Measurements from ENCODE around the gene GYS2. TPM values are rescaled to one million over a fixed set of nuclear protein-coding genes. Genes with fewer than 3 reads are reported as not detected.

Gene GYS2
- total RNA-seq, 1 experiment from 2014 or later = not detected

DNA sequence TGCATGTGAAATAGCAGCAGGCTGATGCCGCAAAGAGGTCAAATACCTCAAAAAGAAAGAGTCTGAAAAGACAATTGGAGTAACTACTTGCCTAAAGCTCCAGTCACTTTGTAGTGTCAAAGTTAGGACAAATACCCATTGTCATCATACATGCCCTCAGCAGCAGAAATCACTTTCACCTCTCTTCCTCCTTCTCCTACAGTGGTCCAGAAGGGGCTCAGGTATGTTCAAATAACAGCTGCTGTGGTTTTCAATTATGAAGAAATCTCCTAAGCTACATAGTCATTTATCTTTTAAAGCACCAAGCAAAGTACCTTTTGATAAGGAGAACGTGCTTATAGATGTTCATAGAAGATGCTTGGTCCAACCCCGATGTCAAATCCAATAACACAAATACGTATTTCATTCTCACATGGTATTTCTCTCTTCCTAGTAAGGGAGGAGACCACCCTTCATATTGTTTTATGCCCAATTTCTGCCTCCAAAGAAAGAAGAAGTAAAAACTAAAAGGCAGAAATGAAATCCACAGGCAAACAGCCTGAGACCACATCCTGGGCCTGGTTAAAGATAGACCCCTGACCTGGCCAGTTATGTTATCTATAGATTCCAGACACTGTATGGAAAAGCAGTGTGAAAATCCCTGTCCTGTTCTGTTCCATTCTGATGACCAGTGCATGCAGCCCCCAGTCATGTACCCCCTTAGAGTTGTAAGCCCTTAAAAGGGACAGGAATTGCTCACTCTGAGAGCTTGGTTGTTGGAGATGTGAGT, 23.7 kb downstream of the GYS2 start:
- POLR2A ChIA-PET = no interaction called here
- CTCF ChIA-PET = no interaction called here
- intact Hi-C loops (cut with micrococcal nuclease; ENCODE audit: unreplicated experiment) = no loop called here

DNA sequence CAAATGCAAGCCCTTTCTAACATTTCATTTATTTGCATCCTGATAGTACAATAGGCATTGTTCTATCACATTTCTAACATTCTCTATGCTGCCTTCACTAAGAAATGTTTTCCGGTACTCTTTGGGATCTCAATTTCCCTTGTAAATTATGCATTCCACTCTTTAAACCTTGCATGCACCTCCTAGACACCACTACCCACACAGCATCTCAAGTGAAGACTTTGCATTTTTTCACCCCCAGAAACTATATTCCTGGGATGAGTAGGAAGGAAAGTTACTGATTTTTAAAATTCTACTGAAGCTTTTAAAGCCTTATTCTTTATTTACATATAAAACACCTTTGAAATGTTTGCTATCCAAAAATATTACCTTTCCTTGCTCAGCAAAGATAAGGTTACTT, 27.1 kb downstream of the GYS2 start:
- no peak overlapping the region for H3K27ac ChIP-seq (ENCODE audit: low read length)
- ChIA-PET POLR2A (no interaction called here), CTCF (no interaction called here)
- no peaks in the 10 kb centered on the region for H3K9me3 ChIP-seq (ENCODE audit: control insufficient read depth, insufficient read depth, low read depth, low read length)
- intact Hi-C loops (cut with micrococcal nuclease; ENCODE audit: unreplicated experiment) (no loop called here), in situ Hi-C loops (cut with HindIII; ENCODE audit: low pct_unique_long_range_greater_than_20kb, low sequenced_read_pairs) (no loop called here)
- H3K36me3 ChIP-seq (ENCODE audit: control insufficient read depth, insufficient read depth, low read length) = no peaks in the 10 kb centered on the region
- TF ChIP-seq TCF7L2 (IDR thresholded peaks at IDR 0.05; ENCODE audit: low read depth, low read length) = no peak
- TF ChIP-seq POLR2AphosphoS5 (IDR thresholded peaks at IDR 0.05; ENCODE audit: low read depth, low read length) = no peak
- no peak for TF ChIP-seq SIN3A (IDR thresholded peaks at IDR 0.05; ENCODE audit: borderline replicate concordance, insufficient read depth, low read depth, low read length)
- TF ChIP-seq CTCF (IDR thresholded peaks at IDR 0.05) = no peak
- no peak for TF ChIP-seq REST (IDR thresholded peaks at IDR 0.05; ENCODE audit: insufficient read depth in 1 of 2, low read depth in 2 of 2, low read length in 1 of 2)
- BruUV-seq (replicated peaks) = no TSS peak
- no peaks in the 10 kb centered on the region for H3K4me1 ChIP-seq (ENCODE audit: control insufficient read depth, insufficient read depth, low read length)
- ATAC-seq = no peak
- DNase-seq (ENCODE audit: low read depth, low spot score) = no peak
- H3K27me3 ChIP-seq (ENCODE audit: control insufficient read depth, insufficient read depth, low read length) = no peaks in the 10 kb centered on the region; the same call in 1 of the 2 replicates
- no peak overlapping the region for H3K4me3 ChIP-seq (ENCODE audit: low read depth in 2 of 2, low read length in 2 of 2)

More for the DNA sequence above, 23.7 kb downstream of the GYS2 start:
- in situ Hi-C loops (cut with HindIII; ENCODE audit: low pct_unique_long_range_greater_than_20kb, low sequenced_read_pairs) = no loop called here
- Histone ChIP-seq H3K27ac (ENCODE audit: low read length) (no peak overlapping the region), H3K9me3 (ENCODE audit: control insufficient read depth, insufficient read depth, low read depth, low read length) (no peaks in the 10 kb centered on the region), H3K4me3 (ENCODE audit: low read depth in 2 of 2, low read length in 2 of 2) (no peak overlapping the region), H3K36me3 (ENCODE audit: control insufficient read depth, insufficient read depth, low read length) (no peaks in the 10 kb centered on the region), H3K27me3 (ENCODE audit: control insufficient read depth, insufficient read depth, low read length) (no peaks in the 10 kb centered on the region; the same call in 1 of the 2 replicates), H3K4me1 (ENCODE audit: control insufficient read depth, insufficient read depth, low read length) (no peaks in the 10 kb centered on the region)
- TF ChIP-seq POLR2AphosphoS5 (IDR thresholded peaks at IDR 0.05; ENCODE audit: low read depth, low read length) = no peak
- TF ChIP-seq SIN3A (IDR thresholded peaks at IDR 0.05; ENCODE audit: borderline replicate concordance, insufficient read depth, low read depth, low read length) = no peak
- no peak for TF ChIP-seq REST (IDR thresholded peaks at IDR 0.05; ENCODE audit: insufficient read depth in 1 of 2, low read depth in 2 of 2, low read length in 1 of 2)
- no peak for TF ChIP-seq CTCF (IDR thresholded peaks at IDR 0.05)
- no peak for TF ChIP-seq TCF7L2 (IDR thresholded peaks at IDR 0.05; ENCODE audit: low read depth, low read length)
- DNase-seq (ENCODE audit: low read depth, low spot score) = no peak
- ATAC-seq = no peak
- BruUV-seq (replicated peaks) = no TSS peak
